Epithelial cell of prostate (primary cell): ENCODE data around the gene IQGAP2.
"Not testable (repeated sequence)": the region's sequence is repeated elsewhere in the genome, so short reads cannot be mapped to it uniquely, and the experiment has no call there.

Source experiments
- DNase-seq: peaks from one replicate; pipeline ENCODE4 v3.0.0-alpha.2; 2011; ENCODE audit warnings: low read depth, low spot score
- H3K27ac ChIP-seq: fragments of 450-650 bp; 2 replicates; pipeline ENCODE4 v1.5.1; 2017; ENCODE audit warnings: mild to moderate bottlenecking

Gene IQGAP2

GRCh38 chr5:76585783-76586217 is 182.7 kb downstream of the IQGAP2 start:
- no peak overlapping the region for H3K27ac ChIP-seq
- DNase-seq = no peak

DNA sequence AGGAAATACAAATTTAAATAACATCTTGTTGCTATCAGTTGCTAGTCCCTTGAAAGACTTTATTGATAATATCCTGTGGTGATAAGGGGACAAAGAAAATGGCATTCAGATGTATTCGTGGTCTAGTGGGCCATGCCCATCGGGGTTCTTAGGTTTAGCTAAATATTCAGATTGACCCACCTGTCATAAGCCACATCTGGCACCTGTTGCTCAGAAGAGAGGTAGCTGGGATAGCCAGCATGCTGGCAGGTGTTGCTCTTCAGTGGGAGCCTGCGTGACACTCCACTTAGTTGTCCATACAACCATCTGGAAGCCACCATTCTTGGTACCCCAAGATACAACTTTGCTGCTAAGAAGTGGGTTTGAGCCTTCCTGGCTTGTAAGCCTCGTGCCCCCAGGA is 183.4 kb downstream of the IQGAP2 start:
- no peak overlapping the region for H3K27ac ChIP-seq
- DNase-seq = no peak

DNA sequence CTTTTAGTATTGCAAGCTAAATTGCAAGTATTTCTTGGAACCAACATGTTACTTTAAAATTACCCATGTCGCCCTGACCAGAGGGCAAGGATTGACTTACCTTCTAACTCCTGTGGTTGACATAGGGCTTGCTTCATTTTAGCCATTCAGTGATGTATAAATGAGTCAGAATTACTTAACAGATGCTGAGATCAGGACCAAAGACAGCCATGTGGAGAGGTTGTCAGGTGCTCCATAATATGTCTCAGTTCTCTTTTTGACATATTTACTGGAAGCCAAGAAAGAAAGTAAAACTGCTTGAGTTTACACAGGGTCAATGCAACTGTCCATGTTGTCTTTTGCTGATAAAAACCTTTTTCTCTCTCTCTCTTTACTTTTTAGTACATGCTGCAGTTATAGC is 186.9 kb downstream of the IQGAP2 start:
- no peak overlapping the region for H3K27ac ChIP-seq
- no peak for DNase-seq

DNA sequence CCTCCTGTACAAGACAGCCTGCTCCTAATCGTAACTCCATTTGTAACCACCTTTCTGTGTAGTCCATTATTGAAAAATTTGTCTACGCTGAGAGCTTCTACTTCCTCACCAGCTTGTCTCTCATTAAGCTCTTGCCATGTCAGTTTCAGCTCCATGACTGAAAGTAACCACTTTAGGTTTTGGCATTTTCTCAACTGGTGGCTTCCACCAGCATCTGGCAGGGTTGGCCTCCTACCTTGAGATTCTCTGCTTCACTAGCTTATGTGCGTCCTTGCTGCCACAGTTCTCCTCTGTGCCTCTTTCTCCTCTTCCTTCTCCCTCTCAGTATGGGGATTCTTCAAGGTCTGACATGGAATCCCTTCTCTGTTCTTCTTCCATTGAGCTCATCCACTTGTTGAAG is 188.3 kb downstream of the IQGAP2 start:
- DNase-seq = no peak
- no peak overlapping the region for H3K27ac ChIP-seq

DNA sequence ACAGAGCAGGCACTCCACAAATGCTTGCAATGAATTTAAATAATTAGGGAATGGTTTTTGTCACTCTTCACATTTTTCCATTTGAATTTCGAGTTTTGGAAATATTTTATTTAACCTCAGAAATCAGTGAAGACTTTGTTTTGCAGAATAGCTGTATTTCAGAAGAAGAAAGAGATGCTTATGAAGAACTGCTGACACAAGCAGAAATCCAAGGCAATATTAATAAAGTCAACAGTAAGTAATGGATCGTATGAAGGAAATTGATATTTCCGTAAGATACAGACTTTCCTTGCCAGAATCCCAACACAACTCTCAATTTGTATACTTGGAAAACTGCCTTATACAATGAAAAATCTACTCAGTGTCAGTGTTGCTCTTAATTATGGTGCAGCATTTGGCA is 189.6 kb downstream of the IQGAP2 start:
- no peak overlapping the region for H3K27ac ChIP-seq
- DNase-seq = no peak

GRCh38 chr5:76594107-76594506 is 191.0 kb downstream of the IQGAP2 start:
- DNase-seq = no peak
- no peak overlapping the region for H3K27ac ChIP-seq

DNA sequence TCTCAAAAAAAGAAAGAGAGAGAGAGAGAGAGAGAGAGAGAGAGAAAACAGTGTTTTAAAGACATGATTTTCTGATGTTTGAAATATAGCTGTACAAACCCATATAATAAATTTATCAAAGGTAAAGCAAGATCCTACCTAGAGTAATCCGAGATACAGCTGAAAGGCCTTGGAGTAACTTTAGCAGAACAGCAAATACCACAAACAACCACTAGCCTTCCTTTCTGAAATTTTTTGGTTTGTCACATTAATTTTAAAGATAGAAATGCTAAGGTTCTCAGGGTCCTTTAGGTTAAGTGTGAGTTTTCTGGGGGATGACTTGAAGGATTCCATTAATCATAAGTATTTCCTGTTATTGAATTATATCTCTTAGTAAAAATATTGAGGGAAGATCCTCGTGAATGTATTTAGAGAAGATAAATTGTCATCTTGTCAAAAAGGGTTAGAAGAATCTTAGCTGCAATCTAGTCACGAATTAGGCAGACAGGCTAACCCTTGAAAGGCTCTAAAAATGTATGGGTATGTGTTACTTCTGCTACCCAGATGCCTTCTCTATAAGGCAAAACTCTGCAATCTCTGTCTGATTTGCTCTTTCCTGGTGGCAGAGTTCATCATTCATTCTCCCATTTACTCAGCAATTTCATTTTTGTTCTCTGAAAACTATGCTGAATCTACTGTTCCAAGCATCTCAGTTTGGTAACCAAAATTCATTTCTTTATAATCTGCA is 192.8 kb downstream of the IQGAP2 start:
- DNase-seq = no peak
- H3K27ac ChIP-seq = no peak overlapping the region

GRCh38 chr5:76598531-76598930 is 195.4 kb downstream of the IQGAP2 start:
- H3K27ac ChIP-seq = no peak overlapping the region

DNA sequence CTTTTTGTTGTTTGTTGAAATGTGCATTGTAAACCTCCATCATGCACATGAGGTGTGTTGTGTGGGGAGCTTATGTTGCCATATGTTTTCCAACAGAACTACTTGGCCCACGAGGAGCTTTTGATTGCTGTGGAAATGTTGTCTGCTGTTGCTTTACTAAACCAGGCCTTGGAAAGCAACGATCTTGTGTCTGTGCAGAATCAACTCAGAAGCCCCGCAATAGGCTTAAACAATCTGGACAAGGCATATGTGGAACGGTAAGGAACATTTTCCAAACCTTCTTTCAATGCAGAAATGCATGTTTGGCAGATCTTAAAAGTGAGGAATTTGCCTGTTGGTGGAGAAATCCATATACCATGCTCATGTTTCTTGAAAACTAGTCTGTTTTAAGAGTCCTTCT is 197.6 kb downstream of the IQGAP2 start:
- no peak overlapping the region for H3K27ac ChIP-seq
- DNase-seq = no peak

More at GRCh38 chr5:76598531-76598930, 195.4 kb downstream of the IQGAP2 start:
- DNase-seq = no peak

- DNase-seq = no peak
- no peak overlapping the region for H3K27ac ChIP-seq
Observed at GRCh38 chr5:76601470-76601869, 198.4 kb downstream of the IQGAP2 start.

DNA sequence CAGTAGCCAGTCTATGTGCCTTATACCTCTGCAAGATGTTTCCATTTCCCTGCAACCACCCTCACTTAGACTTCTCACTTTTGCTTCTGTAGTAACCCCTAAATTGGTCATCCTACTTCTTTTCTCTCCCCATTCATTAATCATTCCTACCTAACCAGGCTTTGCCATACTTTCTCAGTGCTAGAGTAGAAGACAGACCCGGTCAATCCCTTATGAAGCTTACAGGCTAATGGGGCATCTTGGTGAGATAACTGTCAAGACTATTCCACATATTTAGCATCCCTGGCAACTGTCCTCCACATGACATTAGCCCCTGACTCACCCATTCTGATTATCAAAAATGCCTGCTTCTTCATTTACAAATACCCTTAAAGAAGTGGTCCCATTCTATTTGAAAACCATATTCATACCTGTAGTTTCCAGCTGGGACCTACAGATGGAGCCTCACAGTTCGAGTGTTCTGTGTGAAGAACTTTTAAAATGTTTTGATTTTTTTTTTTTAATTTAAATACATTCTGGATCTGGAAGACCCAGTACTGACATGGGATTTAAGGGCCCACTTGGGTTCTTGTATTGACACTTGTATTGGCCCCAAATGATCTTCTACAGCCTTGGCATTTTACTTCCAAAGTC is 199.1 kb downstream of the IQGAP2 start:
- H3K27ac ChIP-seq = no peak overlapping the region
- no peak for DNase-seq

DNA sequence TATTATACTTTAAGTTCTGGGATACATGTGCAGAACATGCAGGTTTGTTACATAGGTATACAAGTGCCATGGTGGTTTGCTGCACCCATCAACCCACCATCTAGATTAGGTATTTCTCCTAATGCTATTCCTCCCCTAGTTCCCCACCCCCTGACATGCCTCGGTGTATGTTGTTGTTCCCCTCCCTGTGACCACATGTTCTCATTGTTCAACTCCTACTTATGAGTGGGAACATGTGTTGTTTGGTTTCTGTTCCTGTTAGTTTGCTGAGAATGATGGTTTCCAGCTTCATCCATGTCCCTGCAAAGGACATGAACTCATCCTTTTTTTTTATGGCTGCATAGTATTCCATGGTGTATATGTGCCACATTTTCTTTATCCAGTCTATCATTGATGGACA is 200.9 kb downstream of the IQGAP2 start:
- not testable (repeated sequence) for H3K27ac ChIP-seq, DNase-seq

- H3K27ac ChIP-seq = no peak overlapping the region
- DNase-seq = no peak
Observed at GRCh38 chr5:76604838-76605237, 201.8 kb downstream of the IQGAP2 start.

DNA sequence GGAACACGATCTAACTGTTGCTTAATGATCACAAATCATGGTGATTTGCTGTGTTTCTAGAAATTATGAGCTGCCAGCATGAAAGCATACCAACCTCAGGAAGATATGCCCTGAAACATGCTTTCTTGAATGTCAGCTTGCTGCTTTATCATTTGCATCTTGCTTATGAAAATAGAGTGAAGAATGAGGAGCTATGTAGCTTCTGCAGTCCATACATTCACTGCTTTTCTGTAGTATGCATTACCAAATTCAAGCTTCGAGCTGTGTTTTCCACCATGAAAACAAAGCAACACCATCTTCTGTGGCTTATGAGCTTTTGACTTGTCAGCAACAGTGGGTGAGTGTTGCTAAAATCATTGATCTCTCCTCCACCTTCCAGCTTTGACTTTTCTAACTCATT is 203.6 kb downstream of the IQGAP2 start:
- H3K27ac ChIP-seq = no peak overlapping the region
- DNase-seq = no peak

- no peak overlapping the region for H3K27ac ChIP-seq
- no peak for DNase-seq
Observed at GRCh38 chr5:76607353-76607871, 204.3 kb downstream of the IQGAP2 start.

GRCh38 chr5:76608833-76609232 is 205.7 kb downstream of the IQGAP2 start:
- no peak for DNase-seq
- no peak overlapping the region for H3K27ac ChIP-seq

DNA sequence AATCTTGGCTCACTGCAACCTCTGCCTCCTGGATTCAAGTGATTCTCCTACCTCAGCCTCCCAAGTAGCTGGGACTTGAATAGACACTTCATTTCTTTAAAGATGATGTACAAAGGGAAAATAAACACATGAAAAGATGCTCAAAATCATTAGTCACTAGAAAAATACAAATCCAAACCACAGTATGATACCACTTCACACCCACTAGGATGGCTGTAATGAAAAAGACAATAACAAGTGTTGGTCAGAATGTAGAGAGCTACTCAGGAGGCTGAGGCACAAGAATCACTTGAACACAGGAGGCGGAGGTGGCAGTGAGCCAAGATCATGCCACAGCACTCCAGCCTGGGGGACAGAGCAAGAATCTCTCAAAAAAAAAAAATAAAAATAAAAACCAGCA is 207.1 kb downstream of the IQGAP2 start:
- no peak for DNase-seq
- no peak overlapping the region for H3K27ac ChIP-seq

DNA sequence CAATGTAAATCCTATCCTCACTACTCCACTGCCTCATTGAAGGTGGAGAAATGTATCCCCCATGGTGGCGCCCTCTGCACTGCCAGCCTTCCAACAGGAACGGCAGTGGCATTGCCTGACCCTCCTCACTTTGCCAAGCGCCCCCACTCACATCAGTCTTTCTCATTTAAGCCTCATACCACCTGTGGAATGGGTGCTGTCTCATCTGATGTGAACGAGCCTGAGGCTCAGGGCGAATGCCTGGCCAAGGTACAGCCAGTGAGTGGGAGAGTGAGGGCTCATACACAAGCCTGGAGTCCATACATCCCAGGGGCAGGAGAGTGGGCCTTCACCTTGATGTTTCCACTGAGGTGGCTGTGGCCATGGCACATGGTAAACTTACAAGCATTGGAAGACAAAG is 209.9 kb downstream of the IQGAP2 start:
- no peak for DNase-seq
- H3K27ac ChIP-seq = no peak overlapping the region

- H3K27ac ChIP-seq = no peak overlapping the region
- no peak for DNase-seq
Observed at GRCh38 chr5:76615759-76616158, 212.7 kb downstream of the IQGAP2 start.

GRCh38 chr5:76616206-76616605 is 213.1 kb downstream of the IQGAP2 start:
- no peak overlapping the region for H3K27ac ChIP-seq
- DNase-seq = no peak

GRCh38 chr5:76617229-76617628 is 214.1 kb downstream of the IQGAP2 start:
- H3K27ac ChIP-seq = no peak overlapping the region
- no peak for DNase-seq

- H3K27ac ChIP-seq = no peak overlapping the region
- DNase-seq = no peak
Observed at GRCh38 chr5:76617675-76618074, 214.6 kb downstream of the IQGAP2 start.
